BLaER1 treated with 17β-estradiol and CSF1 and Interleukin-3, amounts not matched to agents 10 nM and 100 nM (cell line): ENCODE measurements around the gene STIM2.

Experiments
- H3K27ac ChIP-seq, 11 experiments: shearing (Covaris generic); formaldehyde crosslinking; 2 replicates each; pipeline ENCODE4 v1.8.1; 2022
- H3K27me3 ChIP-seq, 11 experiments: shearing (Covaris generic); formaldehyde crosslinking; 2 replicates each; pipeline ENCODE4 v1.8.1; 2022
- H3K36me3 ChIP-seq, 11 experiments: shearing (Covaris generic); formaldehyde crosslinking; 2 replicates each; pipeline ENCODE4 v1.8.1; 2022
- H3K4me1 ChIP-seq, 10 experiments: shearing (Covaris generic); formaldehyde crosslinking; 2 replicates each; pipeline ENCODE4 v1.8.1; 2022
- H3K4me2 ChIP-seq, 11 experiments: shearing (Covaris generic); formaldehyde crosslinking; 2 replicates each; pipeline ENCODE4 v1.8.1; 2022
- H3K4me3 ChIP-seq, 10 experiments: shearing (Covaris generic); formaldehyde crosslinking; 2 replicates each; pipeline ENCODE4 v1.8.1; 2022
- H3K9ac ChIP-seq, 11 experiments: shearing (Covaris generic); formaldehyde crosslinking; 2 replicates each; pipeline ENCODE4 v1.8.1; 2022
- H3K9me3 ChIP-seq, 11 experiments: shearing (Covaris generic); formaldehyde crosslinking; replicated peaks in 1 of 11; 2 replicates each; pipeline ENCODE4 v1.8.1; 2022
- H4K20me1 ChIP-seq, 11 experiments: shearing (Covaris generic); formaldehyde crosslinking; 2 replicates each; pipeline ENCODE4 v1.8.1; 2022
- Cebpa-rat ChIP-seq, 11 experiments: shearing (Covaris generic); IDR thresholded peaks; 2 replicates each; pipeline ENCODE4 v1.8.1; 2022

Gene STIM2

GRCh38 chr4:26884486-26884988 lies 23.9 kb downstream of the STIM2 start:
- peak overlapping the region; percentile 65 to 86 (median 78) for H3K4me2 ChIP-seq

GRCh38 chr4:26885912-26886274 lies 25.3 kb downstream of the STIM2 start:
- peaks cover 6 to 39% (median 35%) of the 10 kb centered on the region in 11 experiments; a peak in 19 of 22 replicates for H3K36me3 ChIP-seq
- H3K4me3 ChIP-seq: peak overlapping the region in 3 of 10 experiments; percentile 2 to 8 (median 8); a peak in 3 of 20 replicates
- TF ChIP-seq Cebpa-rat (IDR thresholded peaks at IDR 0.05): no peak
- peak overlapping the region in 3 of 11 experiments; percentile 21 to 42 (median 22); a peak in 2 of 22 replicates for H3K9ac ChIP-seq
- peak overlapping the region in 8 of 11 experiments; percentile 3 to 57 (median 33); a peak in 11 of 22 replicates for H3K27ac ChIP-seq
- H3K4me1 ChIP-seq: peaks cover 39 to 63% (median 54%) of the 10 kb centered on the region in 10 experiments
- peaks cover 8 to 58% (median 42%) of the 10 kb centered on the region in 11 experiments; a peak in 18 of 22 replicates for H4K20me1 ChIP-seq
- H3K27me3 ChIP-seq: peaks cover 0 to 12% (median 0%) of the 10 kb centered on the region in 11 experiments; a peak in 2 of 22 replicates
- H3K9me3 ChIP-seq: peaks cover 27 to 39% (median 36%) of the 10 kb centered on the region in 11 experiments
- peak overlapping the region; percentile 60 to 97 (median 82); a peak in 19 of 22 replicates for H3K4me2 ChIP-seq

More at GRCh38 chr4:26884486-26884988, 23.9 kb downstream of the STIM2 start:
- peaks cover 14 to 33% (median 30%) of the 10 kb centered on the region in 11 experiments for H3K9me3 ChIP-seq
- peaks cover 39 to 63% (median 54%) of the 10 kb centered on the region in 10 experiments for H3K4me1 ChIP-seq
- peaks cover 1 to 33% (median 26%) of the 10 kb centered on the region in 11 experiments; a peak in 19 of 22 replicates for H3K36me3 ChIP-seq
- peaks cover 8 to 65% (median 42%) of the 10 kb centered on the region in 11 experiments; a peak in 18 of 22 replicates for H4K20me1 ChIP-seq
- peak overlapping the region in 10 of 11 experiments; percentile 8 to 73 (median 64); a peak in 18 of 22 replicates for H3K27ac ChIP-seq
- peak overlapping the region in 7 of 10 experiments; percentile 18 to 43 (median 28); a peak in 7 of 20 replicates for H3K4me3 ChIP-seq
- peaks cover 0 to 12% (median 0%) of the 10 kb centered on the region in 11 experiments; a peak in 2 of 22 replicates for H3K27me3 ChIP-seq
- H3K9ac ChIP-seq: peak overlapping the region in 10 of 11 experiments; percentile 12 to 68 (median 48); a peak in 14 of 22 replicates
- no peak for TF ChIP-seq Cebpa-rat (IDR thresholded peaks at IDR 0.05)

- H3K4me1 ChIP-seq: peaks cover 39 to 53% (median 48%) of the 10 kb centered on the region in 10 experiments
- H3K9ac ChIP-seq: no peak overlapping the region
- peaks cover 0 to 12% (median 0%) of the 10 kb centered on the region in 11 experiments; a peak in 2 of 22 replicates for H3K27me3 ChIP-seq
- H3K4me2 ChIP-seq: peak overlapping the region; percentile 60 to 97 (median 82); a peak in 19 of 22 replicates
- no peak overlapping the region for H3K4me3 ChIP-seq
- no peak for TF ChIP-seq Cebpa-rat (IDR thresholded peaks at IDR 0.05)
- peaks cover 34 to 49% (median 45%) of the 10 kb centered on the region in 11 experiments for H3K9me3 ChIP-seq
- peak overlapping the region in 6 of 11 experiments; percentile 4 to 57 (median 30); a peak in 6 of 22 replicates for H3K27ac ChIP-seq
- H3K36me3 ChIP-seq: peaks cover 6 to 45% (median 44%) of the 10 kb centered on the region in 11 experiments; a peak in 19 of 22 replicates
- H4K20me1 ChIP-seq: peaks cover 8 to 55% (median 37%) of the 10 kb centered on the region in 11 experiments; a peak in 18 of 22 replicates
These were observed 26.5 kb downstream of the STIM2 start for GRCh38 chr4:26887143-26887542.

- H3K36me3 ChIP-seq: peaks cover 6 to 52% (median 49%) of the 10 kb centered on the region in 11 experiments; a peak in 19 of 22 replicates
- H3K9ac ChIP-seq: no peak overlapping the region
- peaks cover 34 to 56% (median 51%) of the 10 kb centered on the region in 11 experiments for H3K9me3 ChIP-seq
- no peak overlapping the region for H3K27ac ChIP-seq
- no peak for TF ChIP-seq Cebpa-rat (IDR thresholded peaks at IDR 0.05)
- H3K4me3 ChIP-seq: no peak overlapping the region
- peaks cover 8 to 55% (median 33%) of the 10 kb centered on the region in 11 experiments; a peak in 18 of 22 replicates for H4K20me1 ChIP-seq
- H3K27me3 ChIP-seq: peaks cover 0 to 12% (median 0%) of the 10 kb centered on the region in 11 experiments; a peak in 2 of 22 replicates
- no peak overlapping the region; a peak in 2 of 22 replicates for H3K4me2 ChIP-seq
- H3K4me1 ChIP-seq: peaks cover 36 to 46% (median 42%) of the 10 kb centered on the region in 10 experiments
These were observed 27.2 kb downstream of the STIM2 start for GRCh38 chr4:26887809-26888208.

- Histone ChIP-seq H4K20me1 (peaks cover 8 to 53% (median 24%) of the 10 kb centered on the region in 11 experiments; a peak in 18 of 22 replicates), H3K4me2 (no peak overlapping the region), H3K27ac (no peak overlapping the region), H3K9me3 (peaks cover 34 to 63% (median 55%) of the 10 kb centered on the region in 11 experiments), H3K9ac (no peak overlapping the region), H3K36me3 (peaks cover 6 to 66% (median 54%) of the 10 kb centered on the region in 11 experiments; a peak in 19 of 22 replicates), H3K4me3 (no peak overlapping the region; a peak in 1 of 20 replicates), H3K4me1 (peaks cover 22 to 33% (median 27%) of the 10 kb centered on the region in 10 experiments), H3K27me3 (peaks cover 0 to 4% (median 0%) of the 10 kb centered on the region in 11 experiments; a peak in 2 of 22 replicates)
- no peak for TF ChIP-seq Cebpa-rat (IDR thresholded peaks at IDR 0.05)
These were observed 28.7 kb downstream of the STIM2 start for GRCh38 chr4:26889356-26889755.

GRCh38 chr4:26891054-26891453 lies 30.4 kb downstream of the STIM2 start:
- H3K27ac ChIP-seq: no peak overlapping the region
- H3K4me3 ChIP-seq: no peak overlapping the region
- peaks cover 7 to 55% (median 11%) of the 10 kb centered on the region in 11 experiments; a peak in 18 of 22 replicates for H4K20me1 ChIP-seq
- no peaks in the 10 kb centered on the region; a peak in 1 of 22 replicates for H3K27me3 ChIP-seq
- no peak for TF ChIP-seq Cebpa-rat (IDR thresholded peaks at IDR 0.05)
- no peak overlapping the region for H3K4me2 ChIP-seq
- peaks cover 34 to 77% (median 67%) of the 10 kb centered on the region in 11 experiments for H3K9me3 ChIP-seq
- H3K36me3 ChIP-seq: peaks cover 6 to 83% (median 66%) of the 10 kb centered on the region in 11 experiments; a peak in 19 of 22 replicates
- H3K4me1 ChIP-seq: peaks cover 9 to 20% (median 14%) of the 10 kb centered on the region in 10 experiments
- no peak overlapping the region for H3K9ac ChIP-seq

- Histone ChIP-seq H3K4me1 (peaks cover 1 to 12% (median 6%) of the 10 kb centered on the region in 10 experiments; a peak in 19 of 20 replicates), H3K9ac (no peak overlapping the region), H4K20me1 (peaks cover 0 to 52% (median 4%) of the 10 kb centered on the region in 11 experiments; a peak in 12 of 22 replicates), H3K36me3 (peaks cover 6 to 90% (median 70%) of the 10 kb centered on the region in 11 experiments; a peak in 19 of 22 replicates), H3K4me2 (no peak overlapping the region), H3K9me3 (peaks cover 34 to 81% (median 70%) of the 10 kb centered on the region in 11 experiments), H3K27ac (no peak overlapping the region), H3K4me3 (no peak overlapping the region), H3K27me3 (no peaks in the 10 kb centered on the region)
- no peak for TF ChIP-seq Cebpa-rat (IDR thresholded peaks at IDR 0.05)
These were observed 31.2 kb downstream of the STIM2 start for GRCh38 chr4:26891867-26892266.

- Histone ChIP-seq H3K4me3 (no peak overlapping the region), H3K9ac (no peak overlapping the region), H3K4me2 (no peak overlapping the region), H4K20me1 (peaks cover 0 to 58% (median 6%) of the 10 kb centered on the region in 11 experiments; a peak in 8 of 22 replicates), H3K27ac (no peak overlapping the region), H3K36me3 (peaks cover 6 to 93% (median 70%) of the 10 kb centered on the region in 11 experiments; a peak in 19 of 22 replicates), H3K9me3 (peaks cover 34 to 81% (median 72%) of the 10 kb centered on the region in 11 experiments), H3K4me1 (peaks cover 0 to 4% (median 0%) of the 10 kb centered on the region in 10 experiments; a peak in 4 of 20 replicates), H3K27me3 (no peaks in the 10 kb centered on the region)
- no peak for TF ChIP-seq Cebpa-rat (IDR thresholded peaks at IDR 0.05)
These were observed 32.0 kb downstream of the STIM2 start for GRCh38 chr4:26892480-26893150.
